Measurements from ENCODE around the gene VTI1A. TPM values are rescaled to one million over a fixed set of nuclear protein-coding genes. Genes with fewer than 3 reads are reported as not detected.

VTI1A gene
- total RNA-seq (2022; extraction: Qiagen RNA extraction) = 13.3 to 16.0 TPM (median 14.7 TPM) in 5 replicates

DNA sequence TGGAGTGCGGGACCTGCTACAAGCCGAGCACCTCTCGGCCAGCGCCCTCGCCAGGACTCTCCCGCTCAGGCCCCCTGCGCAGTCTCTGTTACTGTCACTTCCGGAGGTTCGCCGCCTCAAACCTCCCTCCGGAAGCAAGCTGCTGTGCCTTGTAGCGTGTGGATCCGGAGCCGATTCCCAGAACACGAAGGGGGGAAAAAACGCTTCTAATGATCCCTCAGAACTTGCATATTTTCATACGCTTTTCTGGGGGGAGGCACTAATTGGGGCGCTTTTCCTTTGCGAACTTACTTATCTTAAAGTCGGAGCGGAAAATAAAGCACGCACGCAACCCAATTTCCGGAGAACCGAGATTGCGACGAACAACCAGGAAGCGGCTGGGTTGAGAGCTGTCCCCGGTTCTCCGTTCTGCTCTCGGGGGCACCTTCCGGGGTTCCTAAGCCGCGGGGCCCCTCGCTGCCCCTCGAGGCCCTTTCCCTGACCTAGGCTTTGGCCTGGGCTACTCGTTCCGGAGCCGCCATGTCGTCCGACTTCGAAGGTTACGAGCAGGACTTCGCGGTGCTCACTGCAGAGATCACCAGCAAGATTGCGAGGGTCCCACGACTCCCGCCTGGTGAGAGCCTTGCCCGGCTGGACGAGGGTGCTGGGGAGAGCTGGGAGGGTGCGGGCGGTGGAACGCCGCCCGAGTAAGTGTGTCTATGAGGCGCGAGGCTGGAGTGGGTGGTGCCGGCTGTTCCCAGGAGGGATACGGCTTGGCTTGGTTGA, at the start of gene VTI1A, which contains the start of gene ZDHHC6:
TSS of gene VTI1A (plus strand) at position 361 of the 765 bp plus-strand sequence. CDS start at position 520, 159 bp downstream.
TSS of gene ZDHHC6 (minus strand) at position 60 of the 765 bp plus-strand sequence. CDS start 1,478 bp downstream, outside the sequence.

Other genes starting within 250 kb of the VTI1A start
- gene TECTB, start 163.8 kb upstream of the VTI1A start, total RNA-seq (2022; extraction: Qiagen RNA extraction) = not detected in 5 replicates
- 0.27 to 0.71 TPM (median 0.30 TPM) in 5 replicates for gene ACSL5, start 73.1 kb upstream of the VTI1A start, total RNA-seq (2022; extraction: Qiagen RNA extraction)
- gene ZDHHC6, start 301 bp upstream of the VTI1A start, total RNA-seq (2022; extraction: Qiagen RNA extraction) = 27.5 to 32.2 TPM (median 31.4 TPM) in 5 replicates